MM.1S (cell line): Measurements from ENCODE around the gene FGF16.

Source experiments
- EZH2phosphoT487 ChIP-seq: fragments of 300-600 bp; sonication (generic); IDR thresholded peaks from 2 replicates; pipeline ENCODE4 v1.6.1; 2018; ENCODE audit warnings: antibody characterized with exemption, low read length
- TF ChIP-seq, protein P1 (sequence below): fragments of 300-600 bp; sonication (generic); IDR thresholded peaks from 2 replicates; pipeline ENCODE4 v1.5.1; 2016; ENCODE audit warnings: antibody characterized with exemption, low read length, mixed read lengths

DNA sequence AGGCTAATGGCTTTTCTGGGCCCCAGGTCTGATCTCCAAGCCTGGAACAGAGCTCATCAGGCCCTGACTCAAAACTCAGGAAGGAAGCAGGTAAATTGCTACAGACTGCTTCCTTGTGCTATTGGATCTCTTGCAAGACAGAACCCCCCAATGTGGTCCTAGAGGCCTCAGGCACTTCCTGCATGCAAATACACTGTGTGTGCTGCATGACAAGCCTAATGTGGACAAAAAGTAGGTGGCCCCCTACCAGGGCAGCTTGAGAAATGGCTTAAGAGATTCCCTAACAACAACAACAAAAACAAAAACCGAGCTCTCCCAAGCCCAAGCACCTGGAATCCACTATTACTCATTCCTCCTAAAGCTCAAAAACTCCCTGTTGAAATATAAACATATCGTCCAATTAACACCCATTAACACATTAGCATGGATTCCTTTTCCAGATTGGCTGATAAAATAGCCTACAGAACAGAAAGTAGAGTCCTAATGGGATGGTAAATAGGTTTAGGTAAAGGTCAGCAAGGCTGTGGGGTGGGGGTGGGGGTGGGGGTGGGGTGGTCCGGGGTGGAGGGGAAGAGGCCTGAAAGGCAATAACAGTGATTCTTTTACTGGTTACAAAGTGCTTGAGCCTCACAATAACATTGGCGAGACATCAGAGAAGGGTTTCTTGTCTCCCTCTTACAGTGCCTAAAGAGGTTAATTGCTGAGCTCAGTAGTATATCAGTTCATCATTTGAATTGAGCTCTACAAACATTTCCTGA is 24.1 kb upstream of the FGF16 start:
- TF ChIP-seq, protein P1, sequence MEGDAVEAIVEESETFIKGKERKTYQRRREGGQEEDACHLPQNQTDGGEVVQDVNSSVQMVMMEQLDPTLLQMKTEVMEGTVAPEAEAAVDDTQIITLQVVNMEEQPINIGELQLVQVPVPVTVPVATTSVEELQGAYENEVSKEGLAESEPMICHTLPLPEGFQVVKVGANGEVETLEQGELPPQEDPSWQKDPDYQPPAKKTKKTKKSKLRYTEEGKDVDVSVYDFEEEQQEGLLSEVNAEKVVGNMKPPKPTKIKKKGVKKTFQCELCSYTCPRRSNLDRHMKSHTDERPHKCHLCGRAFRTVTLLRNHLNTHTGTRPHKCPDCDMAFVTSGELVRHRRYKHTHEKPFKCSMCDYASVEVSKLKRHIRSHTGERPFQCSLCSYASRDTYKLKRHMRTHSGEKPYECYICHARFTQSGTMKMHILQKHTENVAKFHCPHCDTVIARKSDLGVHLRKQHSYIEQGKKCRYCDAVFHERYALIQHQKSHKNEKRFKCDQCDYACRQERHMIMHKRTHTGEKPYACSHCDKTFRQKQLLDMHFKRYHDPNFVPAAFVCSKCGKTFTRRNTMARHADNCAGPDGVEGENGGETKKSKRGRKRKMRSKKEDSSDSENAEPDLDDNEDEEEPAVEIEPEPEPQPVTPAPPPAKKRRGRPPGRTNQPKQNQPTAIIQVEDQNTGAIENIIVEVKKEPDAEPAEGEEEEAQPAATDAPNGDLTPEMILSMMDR: no peak
- TF ChIP-seq EZH2phosphoT487: no peak
